Body of pancreas (tissue), 4 donors: ENCODE results near the gene CD44.

Experiments
- CTCF ChIP-seq, 7 experiments: fragments of 450-650 bp in 4 of 7; fragments of 200-600 bp in 3 of 7; sonication (generic) in 3 of 7; IDR thresholded peaks; one replicate each; pipeline ENCODE4 v1.5.1; 2016 to 2019; ENCODE audit warnings: antibody characterized with exemption in 7 of 7
- POLR2A ChIP-seq, 3 donors: fragments of 450-650 bp; IDR thresholded peaks; one replicate each; pipeline ENCODE4 v1.6.1; 2016; ENCODE audit warnings: antibody characterized with exemption in 3 of 3, mild to moderate bottlenecking in 2 of 3

GRCh38 chr11:35225946-35226520, 87.1 kb downstream of the CD44 start:
- TF ChIP-seq CTCF (IDR thresholded peaks at IDR 0.05) = no peak
- TF ChIP-seq POLR2A (IDR thresholded peaks at IDR 0.05) = no peak
